EL (cell line): ENCODE results near the gene FCHSD2.
"Not testable (repeated sequence)": the region's sequence is repeated elsewhere in the genome, so short reads cannot be mapped to it uniquely, and the experiment has no call there.

Experiments used
- DNase-seq: peaks from one replicate; pipeline ENCODE4 v3.0.0-alpha.2; 2016

FCHSD2 gene

GRCh38 chr11:72813740-72814285, 328.3 kb downstream of the FCHSD2 start:
- DNase-seq = peak; percentile 89

GRCh38 chr11:72812967-72813739, 329.0 kb downstream of the FCHSD2 start:
- peak; percentile 79 for DNase-seq

DNA sequence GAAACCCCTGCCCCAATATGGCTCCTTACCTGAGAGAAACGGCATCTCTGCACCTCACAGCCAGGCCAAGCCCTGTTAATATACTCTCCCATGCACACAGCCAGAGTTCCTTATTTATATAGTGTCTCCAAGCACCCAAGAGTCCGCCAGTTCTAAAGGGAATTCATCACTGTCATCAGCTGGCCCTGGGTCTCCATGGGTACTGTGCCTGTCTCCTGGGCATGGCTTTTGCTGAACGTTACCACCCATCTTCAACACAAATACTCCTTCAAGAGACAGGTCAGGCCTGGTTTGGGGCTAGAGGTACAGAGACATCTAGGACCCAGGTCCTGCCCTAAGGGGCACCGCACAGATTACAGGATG, 329.5 kb downstream of the FCHSD2 start:
- DNase-seq = no peak

- not testable (repeated sequence) for DNase-seq
Observed at GRCh38 chr11:72811686-72812085, 330.4 kb downstream of the FCHSD2 start.

- no peak for DNase-seq
Observed at GRCh38 chr11:72808331-72808798, 333.8 kb downstream of the FCHSD2 start.

GRCh38 chr11:72807792-72808191, 334.3 kb downstream of the FCHSD2 start:
- no peak for DNase-seq

DNA sequence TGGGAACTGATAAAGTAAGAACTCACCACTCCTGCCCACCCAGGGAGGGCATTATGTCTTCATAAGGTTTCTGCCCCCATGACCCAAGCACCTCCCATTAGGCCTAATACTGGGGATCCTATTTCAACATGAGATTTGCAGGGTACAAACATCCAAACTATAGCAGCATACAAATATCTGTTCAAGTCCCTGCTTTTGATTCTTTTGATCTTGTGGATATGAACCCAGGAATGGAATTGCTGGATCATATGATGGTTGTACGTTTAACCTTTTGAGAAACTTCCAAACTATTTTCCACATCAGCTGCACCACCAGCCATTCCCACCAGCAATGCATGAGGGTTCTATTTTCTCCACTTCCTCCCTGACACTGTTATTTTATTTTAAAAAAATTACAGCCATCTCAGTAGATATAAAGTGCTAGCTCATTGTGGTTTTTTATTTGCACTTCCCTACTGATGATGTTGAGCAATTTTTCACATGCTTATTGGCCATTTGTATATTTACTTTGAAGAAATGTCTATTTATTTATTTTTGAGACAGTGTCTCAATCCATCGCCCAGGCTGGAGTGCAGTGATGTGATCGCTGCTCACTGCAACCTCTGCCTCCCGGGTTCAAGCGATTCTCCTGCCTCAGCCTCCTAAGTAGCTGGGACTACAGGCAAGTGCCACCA, 335.0 kb downstream of the FCHSD2 start:
- DNase-seq = no peak

DNA sequence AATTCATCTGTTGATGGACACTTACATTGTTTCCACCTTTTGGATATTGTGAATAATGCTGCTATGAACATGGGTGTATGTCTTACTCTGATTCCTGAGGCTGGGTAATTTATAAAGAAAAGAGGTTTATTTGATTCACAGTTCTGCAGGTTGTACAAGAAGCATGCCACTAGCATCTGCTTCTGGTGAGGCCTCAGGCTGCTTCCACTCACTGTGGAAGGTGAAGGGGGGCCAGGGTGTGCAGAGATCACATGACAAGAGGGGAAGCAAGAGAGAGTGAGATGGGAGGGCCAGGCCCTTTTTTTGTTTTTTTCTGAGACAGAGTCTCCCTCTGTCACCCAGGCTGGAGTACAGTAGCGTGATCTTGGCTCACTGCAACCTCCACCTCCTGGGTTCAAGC, 335.7 kb downstream of the FCHSD2 start:
- not testable (repeated sequence) for DNase-seq

DNA sequence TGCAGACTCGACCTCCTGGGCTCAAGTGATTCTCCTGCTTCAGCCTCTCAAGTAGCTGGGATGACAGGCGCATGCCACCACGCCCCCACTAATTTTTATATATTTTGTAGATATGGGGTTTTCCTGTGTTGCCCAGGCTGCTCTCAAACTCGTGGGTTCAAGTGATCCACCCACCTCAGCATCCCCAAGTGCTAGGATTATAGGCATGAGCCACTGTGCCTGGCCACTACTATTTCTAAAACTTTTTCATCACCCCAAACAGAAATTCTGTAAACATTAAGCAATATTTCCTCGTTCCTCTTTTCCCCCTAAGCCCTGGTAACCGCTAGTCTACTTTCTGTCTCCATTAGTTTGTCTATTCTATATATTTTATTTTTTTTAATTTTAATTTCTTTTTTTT, 336.9 kb downstream of the FCHSD2 start:
- DNase-seq = no peak

DNA sequence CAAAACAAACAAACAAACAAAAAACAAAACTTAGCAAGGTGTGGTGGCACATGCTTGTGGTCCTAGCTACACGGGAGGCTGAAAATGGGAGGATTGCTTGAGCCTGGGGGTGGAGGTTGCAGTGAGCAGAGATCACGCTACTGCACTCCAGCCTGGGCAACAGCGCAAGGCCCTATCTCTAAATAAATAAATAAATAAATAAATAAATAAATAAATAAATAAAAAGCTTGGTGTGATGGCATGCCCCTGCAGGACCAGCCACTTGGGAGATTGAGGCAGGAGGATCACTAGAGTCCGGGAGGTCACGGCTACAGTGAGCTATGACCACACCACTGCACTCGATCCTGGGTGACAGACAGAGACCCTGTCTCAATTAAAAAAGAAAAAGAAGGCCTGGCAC, 339.3 kb downstream of the FCHSD2 start:
- no peak for DNase-seq

- no peak for DNase-seq
Observed at GRCh38 chr11:72799441-72799840, 342.7 kb downstream of the FCHSD2 start.

DNA sequence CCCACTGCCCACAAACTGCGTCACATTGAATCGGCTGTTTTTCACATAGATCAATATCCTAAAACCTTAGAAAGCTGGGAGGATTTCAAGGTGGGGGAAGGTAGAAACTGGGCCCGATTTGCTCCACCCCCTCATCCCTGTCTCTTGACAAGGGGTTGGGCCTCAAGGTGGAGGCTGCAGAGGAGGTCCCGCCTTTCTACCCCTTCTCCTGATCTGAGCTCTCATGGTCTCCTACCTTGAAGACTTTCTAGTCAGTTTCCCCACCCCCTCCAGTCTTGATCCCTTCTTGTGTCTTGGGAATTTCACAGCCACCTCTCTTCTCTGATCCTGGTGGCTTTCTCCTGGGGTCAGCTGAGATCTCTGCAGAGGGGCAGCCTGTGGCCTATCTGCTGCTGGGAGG, 343.8 kb downstream of the FCHSD2 start:
- no peak for DNase-seq

DNA sequence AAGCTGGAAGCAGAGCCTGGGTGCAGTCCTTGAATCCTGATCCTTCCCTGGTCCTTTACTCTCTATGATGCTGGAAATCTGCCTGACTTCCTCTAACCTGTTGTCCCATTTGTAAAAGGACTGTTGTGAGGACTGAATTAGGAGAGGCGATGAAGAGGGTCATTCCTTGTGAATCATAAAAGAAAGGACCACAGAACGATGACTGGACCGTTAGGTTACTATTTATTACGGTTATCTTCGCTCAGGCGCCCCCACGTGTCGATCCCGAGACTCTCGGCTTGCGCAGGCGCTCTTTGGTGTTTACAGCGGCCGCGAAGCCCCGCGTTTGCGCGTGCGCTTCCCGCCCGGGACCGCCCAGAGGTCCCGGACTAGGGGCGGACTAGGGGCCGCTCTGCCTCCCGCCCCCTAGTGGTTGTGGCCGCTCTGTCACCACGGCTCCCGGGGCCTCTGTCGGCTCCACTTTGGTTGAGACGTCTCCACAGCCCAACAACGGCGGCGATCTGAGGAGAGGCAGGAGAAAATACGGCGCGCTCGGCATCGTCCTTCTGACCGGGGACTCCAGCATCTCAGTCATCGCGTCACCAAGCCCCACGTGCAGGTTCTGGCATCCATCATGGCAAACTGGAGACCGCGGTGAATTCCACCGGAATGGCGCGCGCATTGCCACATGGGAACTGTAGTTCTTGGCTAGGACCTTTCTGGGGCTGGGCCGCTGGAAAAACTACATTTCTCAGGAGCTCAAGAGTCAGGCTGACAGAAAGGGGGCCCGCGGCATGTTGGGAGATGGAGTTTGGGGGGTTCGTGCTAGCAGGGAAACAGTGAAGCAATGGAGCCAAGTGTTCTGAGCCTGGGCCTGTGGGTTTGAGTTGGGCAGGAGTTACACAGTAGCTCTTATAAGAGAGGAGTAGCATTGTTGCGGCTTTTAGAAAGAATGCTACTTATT, 348.4 kb downstream of the FCHSD2 start, which contains the start of gene STARD10:
Gene STARD10 (minus strand): TSS at position 623 of the 943 bp plus-strand sequence. CDS start 12,866 bp downstream, outside the sequence.
- peak; percentile 96 for DNase-seq

GRCh38 chr11:72793076-72793424, 349.1 kb downstream of the FCHSD2 start:
- no peak for DNase-seq

DNA sequence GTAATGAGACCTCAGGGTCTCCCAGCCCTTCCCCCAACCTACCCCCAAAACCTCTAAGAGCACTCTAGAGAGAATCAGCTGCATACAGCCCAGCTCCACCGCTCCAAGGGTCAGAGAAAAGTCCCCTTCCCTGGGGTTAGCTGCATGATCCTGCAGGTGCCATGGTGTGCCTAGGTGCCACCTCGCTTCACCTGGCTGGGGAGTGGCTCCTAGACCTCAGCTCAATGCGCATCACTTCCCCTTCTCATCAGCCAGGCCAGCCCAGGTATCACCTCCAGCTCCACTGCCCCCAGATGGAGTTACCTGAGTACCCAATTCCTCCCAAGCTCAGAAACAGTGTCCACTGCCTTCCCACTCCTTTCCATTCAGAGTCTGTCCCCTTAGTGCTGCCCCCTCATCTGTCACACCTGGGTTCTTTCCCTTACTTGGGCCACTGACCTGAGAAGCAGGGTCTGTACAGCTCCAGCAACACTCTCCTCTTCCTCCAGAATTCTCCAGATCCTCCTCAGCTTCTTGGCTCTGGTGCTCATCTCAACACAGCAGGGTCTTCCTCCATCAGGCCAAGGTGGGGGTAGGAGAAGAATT, 349.6 kb downstream of the FCHSD2 start:
- DNase-seq = no peak

- not testable (repeated sequence) for DNase-seq
Observed at GRCh38 chr11:72791228-72791627, 350.9 kb downstream of the FCHSD2 start.

DNA sequence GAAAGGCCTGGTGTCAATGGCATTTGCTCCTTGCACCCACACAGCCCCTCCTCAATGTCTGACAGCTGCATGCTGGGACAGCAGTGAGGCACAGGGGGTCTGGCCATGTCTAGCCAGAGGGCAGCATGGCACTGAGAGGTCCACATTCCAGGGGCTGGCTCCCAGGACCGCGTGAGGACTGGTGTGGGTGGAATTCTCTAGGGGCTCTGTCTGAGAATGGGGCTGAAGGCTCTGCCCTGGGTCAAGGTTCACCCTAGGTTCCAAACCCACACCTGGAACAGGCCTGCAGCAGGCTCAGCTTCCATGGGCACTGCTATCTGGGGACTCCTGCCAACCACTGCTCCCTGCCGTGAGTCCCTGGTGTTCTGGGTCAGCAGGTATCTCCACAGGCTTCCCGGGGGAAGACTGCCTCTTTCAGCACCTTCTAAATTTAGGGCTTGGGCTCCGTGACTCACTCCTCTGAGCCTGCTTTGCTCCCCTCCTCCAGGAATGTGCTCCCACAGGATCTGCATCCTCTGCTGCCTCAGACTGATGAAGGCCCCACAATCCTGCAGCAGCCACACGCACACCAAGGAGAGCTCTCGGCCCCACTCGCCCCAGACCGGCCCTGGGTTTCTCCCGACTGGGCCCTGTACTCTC, 352.5 kb downstream of the FCHSD2 start:
- peak; percentile 67 for DNase-seq

GRCh38 chr11:72788241-72788640, 353.9 kb downstream of the FCHSD2 start:
- DNase-seq = no peak

DNA sequence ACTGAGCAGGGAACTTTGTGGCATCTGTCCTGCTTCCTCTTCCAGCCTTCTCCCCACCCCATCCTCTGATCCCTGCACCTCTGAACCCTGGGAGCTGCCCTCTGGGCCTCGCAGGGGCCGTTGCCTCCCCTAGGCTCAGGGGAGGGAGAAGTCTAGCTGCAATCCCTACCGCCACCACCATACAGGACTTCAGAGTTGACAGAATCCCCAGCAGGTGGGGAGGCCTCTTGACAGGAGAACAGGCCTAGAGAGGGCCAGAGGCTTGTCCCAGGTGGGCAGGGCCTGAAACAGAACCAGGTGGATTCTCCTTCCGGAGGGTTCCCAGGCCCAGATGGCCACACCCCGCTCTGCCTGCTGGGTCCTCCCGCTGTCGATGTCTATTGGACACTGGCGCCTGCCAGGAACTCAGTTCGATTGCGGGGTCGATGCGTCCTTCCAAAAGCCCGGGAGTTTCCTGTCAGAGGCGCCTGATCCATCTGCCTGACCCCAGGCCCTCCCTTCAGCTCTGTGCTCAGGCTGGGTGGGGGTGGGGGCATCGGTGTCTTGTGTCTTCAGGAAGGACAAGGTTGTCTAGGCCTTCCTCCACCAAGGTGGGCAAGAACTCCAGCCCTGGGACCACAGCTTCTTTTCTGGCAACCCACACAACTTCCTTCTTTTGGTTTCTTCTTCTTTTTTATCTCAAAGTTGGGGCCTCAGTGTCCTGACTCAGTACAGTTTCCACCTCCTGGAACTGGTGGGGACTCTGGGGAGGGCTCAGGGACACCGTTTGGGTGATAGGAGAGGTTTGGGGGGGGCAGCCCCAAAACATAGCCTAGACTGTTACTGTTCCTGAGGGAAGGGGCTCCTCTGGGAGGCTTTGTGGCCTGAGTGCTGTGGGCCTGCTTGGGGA, 354.7 kb downstream of the FCHSD2 start:
- no peak for DNase-seq
